ENCODE data around the gene TBCEL. TPM values are rescaled to one million over a fixed set of nuclear protein-coding genes. Genes with fewer than 3 reads are reported as not detected.

Gene TBCEL
- total and polyA plus RNA-seq, 2 donors (not counting 1 experiment from before 2014, with no cell fraction given) = 21.1 to 25.8 TPM

- Histone ChIP-seq H3K4me3 (replicated peaks in 1 of 4; ENCODE audit: control extremely low read depth in 1 of 4, insufficient read depth in 1 of 4, low read depth in 3 of 4, low read length in 4 of 4) (no peak overlapping the region), H2AFZ (ENCODE audit: low read length) (no peak overlapping the region), H3K27ac (ENCODE audit: insufficient read depth, low read length) (no peak overlapping the region), H3K9me3 (ENCODE audit: control insufficient read depth, insufficient read depth, low read depth, low read length) (no peaks in the 10 kb centered on the region), H3K36me3 (ENCODE audit: control insufficient read depth, insufficient read depth, low read length) (no peaks in the 10 kb centered on the region), H3K79me2 (ENCODE audit: control insufficient read depth, insufficient read depth, low read length) (no peaks in the 10 kb centered on the region), H3K4me1 (ENCODE audit: control insufficient read depth, extremely low read depth, insufficient read depth, low read length) (no peaks in the 10 kb centered on the region), H3K9ac (ENCODE audit: insufficient read depth, low read length) (no peak overlapping the region), H3K27me3 (ENCODE audit: control insufficient read depth, insufficient read depth, low read length) (no peaks in the 10 kb centered on the region), H4K20me1 (ENCODE audit: control insufficient read depth, extremely low read depth, insufficient read depth, low read length) (no peaks in the 10 kb centered on the region), H3K4me2 (ENCODE audit: extremely low read depth, insufficient read depth, low read length) (no peak overlapping the region)
- no peak for TF ChIP-seq CTCF (conservative IDR thresholded peaks at IDR 0.05 in 1 of 2, IDR thresholded peaks at IDR 0.05 in 1 of 2; ENCODE audit: low read depth in 1 of 2, low read length in 2 of 2)
- TF ChIP-seq EZH2 (IDR thresholded peaks at IDR 0.05; ENCODE audit: low read length, missing control alignments) = no peak
- DNase-seq (ENCODE audit: low read depth in 2 of 2) = no peak
Observed at GRCh38 chr11:121137005-121137404, 113.1 kb downstream of the TBCEL start.

GRCh38 chr11:121138259-121138658, 114.4 kb downstream of the TBCEL start:
- H3K27ac ChIP-seq (ENCODE audit: insufficient read depth, low read length) = no peak overlapping the region
- no peaks in the 10 kb centered on the region for H3K4me1 ChIP-seq (ENCODE audit: control insufficient read depth, extremely low read depth, insufficient read depth, low read length)
- H2AFZ ChIP-seq (ENCODE audit: low read length) = no peak overlapping the region
- H3K4me2 ChIP-seq (ENCODE audit: extremely low read depth, insufficient read depth, low read length) = no peak overlapping the region
- H3K36me3 ChIP-seq (ENCODE audit: control insufficient read depth, insufficient read depth, low read length) = no peaks in the 10 kb centered on the region
- no peak overlapping the region for H3K4me3 ChIP-seq (replicated peaks in 1 of 4; ENCODE audit: control extremely low read depth in 1 of 4, insufficient read depth in 1 of 4, low read depth in 3 of 4, low read length in 4 of 4)
- no peaks in the 10 kb centered on the region for H3K27me3 ChIP-seq (ENCODE audit: control insufficient read depth, insufficient read depth, low read length)
- H3K9me3 ChIP-seq (ENCODE audit: control insufficient read depth, insufficient read depth, low read depth, low read length) = no peaks in the 10 kb centered on the region
- no peak overlapping the region for H3K9ac ChIP-seq (ENCODE audit: insufficient read depth, low read length)
- H4K20me1 ChIP-seq (ENCODE audit: control insufficient read depth, extremely low read depth, insufficient read depth, low read length) = no peaks in the 10 kb centered on the region
- no peak for DNase-seq (ENCODE audit: low read depth in 2 of 2)
- H3K79me2 ChIP-seq (ENCODE audit: control insufficient read depth, insufficient read depth, low read length) = no peaks in the 10 kb centered on the region
- no peak for TF ChIP-seq CTCF (conservative IDR thresholded peaks at IDR 0.05 in 1 of 2, IDR thresholded peaks at IDR 0.05 in 1 of 2; ENCODE audit: low read depth in 1 of 2, low read length in 2 of 2)
- TF ChIP-seq EZH2 (IDR thresholded peaks at IDR 0.05; ENCODE audit: low read length, missing control alignments) = no peak

GRCh38 chr11:121140369-121140768, 116.5 kb downstream of the TBCEL start:
- Histone ChIP-seq H3K27ac (ENCODE audit: insufficient read depth, low read length) (no peak overlapping the region), H3K9ac (ENCODE audit: insufficient read depth, low read length) (no peak overlapping the region), H3K9me3 (ENCODE audit: control insufficient read depth, insufficient read depth, low read depth, low read length) (no peaks in the 10 kb centered on the region), H3K79me2 (ENCODE audit: control insufficient read depth, insufficient read depth, low read length) (no peaks in the 10 kb centered on the region), H3K27me3 (ENCODE audit: control insufficient read depth, insufficient read depth, low read length) (no peaks in the 10 kb centered on the region), H2AFZ (ENCODE audit: low read length) (no peak overlapping the region), H3K4me2 (ENCODE audit: extremely low read depth, insufficient read depth, low read length) (no peak overlapping the region), H4K20me1 (ENCODE audit: control insufficient read depth, extremely low read depth, insufficient read depth, low read length) (no peaks in the 10 kb centered on the region), H3K4me3 (replicated peaks in 1 of 4; ENCODE audit: control extremely low read depth in 1 of 4, insufficient read depth in 1 of 4, low read depth in 3 of 4, low read length in 4 of 4) (no peak overlapping the region), H3K4me1 (ENCODE audit: control insufficient read depth, extremely low read depth, insufficient read depth, low read length) (no peaks in the 10 kb centered on the region), H3K36me3 (ENCODE audit: control insufficient read depth, insufficient read depth, low read length) (no peaks in the 10 kb centered on the region)
- no peak for DNase-seq (ENCODE audit: low read depth in 2 of 2)
- TF ChIP-seq CTCF (conservative IDR thresholded peaks at IDR 0.05 in 1 of 2, IDR thresholded peaks at IDR 0.05 in 1 of 2; ENCODE audit: low read depth in 1 of 2, low read length in 2 of 2) (no peak), EZH2 (IDR thresholded peaks at IDR 0.05; ENCODE audit: low read length, missing control alignments) (no peak)

Other genes starting within 250 kb of the TBCEL start
- 0.26 and 0.33 TPM in 2 replicates for gene TECTA, start 77.1 kb downstream of the TBCEL start, total RNA-seq
- 0.16 and 0.30 TPM in 2 replicates for gene TECTA, start 77.1 kb downstream of the TBCEL start, polyA plus RNA-seq